ENCODE data around the gene SDHA.

SDHA gene

GRCh38 chr5:217494-218456 lies at the start of gene SDHA, which contains the start of gene CCDC127:
Gene SDHA (plus strand): TSS chr5:218320. CDS start chr5:218356, 36 bp downstream.
Gene CCDC127 (minus strand): TSS chr5:218153. CDS start chr5:216849, 1,304 bp downstream.
- peak; percentile 97 for DNase-seq (ENCODE audit: low read depth)

- DNase-seq (ENCODE audit: low read depth) = no peak
Observed at GRCh38 chr5:169071-169727, 48.9 kb upstream of the SDHA start.

GRCh38 chr5:169728-170094 lies 48.4 kb upstream of the SDHA start:
- DNase-seq (ENCODE audit: low read depth) = no peak

- DNase-seq (ENCODE audit: low read depth) = no peak
Observed at GRCh38 chr5:170971-171800, 46.9 kb upstream of the SDHA start.

- DNase-seq (ENCODE audit: low read depth) = no peak
Observed at GRCh38 chr5:171801-172331, 46.3 kb upstream of the SDHA start.

- DNase-seq (ENCODE audit: low read depth) = no peak
Observed at GRCh38 chr5:172421-172820, 45.7 kb upstream of the SDHA start.

GRCh38 chr5:172841-173251 lies 45.3 kb upstream of the SDHA start:
- no peak for DNase-seq (ENCODE audit: low read depth)

- no peak for DNase-seq (ENCODE audit: low read depth)
Observed at GRCh38 chr5:173392-174290, 44.5 kb upstream of the SDHA start.

- no peak for DNase-seq (ENCODE audit: low read depth)
Observed at GRCh38 chr5:174291-174600, 43.9 kb upstream of the SDHA start.

- DNase-seq (ENCODE audit: low read depth) = no peak
Observed at GRCh38 chr5:174876-175465, 43.1 kb upstream of the SDHA start.

- DNase-seq (ENCODE audit: low read depth) = no peak
Observed at GRCh38 chr5:176296-176823, 41.8 kb upstream of the SDHA start.

- DNase-seq (ENCODE audit: low read depth) = no peak
Observed at GRCh38 chr5:178110-178509, 40.0 kb upstream of the SDHA start.

- DNase-seq (ENCODE audit: low read depth) = no peak
Observed at GRCh38 chr5:179401-179800, 38.7 kb upstream of the SDHA start.

GRCh38 chr5:180286-180918 lies 37.7 kb upstream of the SDHA start:
- no peak for DNase-seq (ENCODE audit: low read depth)

- DNase-seq (ENCODE audit: low read depth) = no peak
Observed at GRCh38 chr5:181160-181559, 37.0 kb upstream of the SDHA start.

GRCh38 chr5:181566-181965 lies 36.6 kb upstream of the SDHA start:
- DNase-seq (ENCODE audit: low read depth) = no peak

GRCh38 chr5:182126-182525 lies 36.0 kb upstream of the SDHA start:
- no peak for DNase-seq (ENCODE audit: low read depth)

- no peak for DNase-seq (ENCODE audit: low read depth)
Observed at GRCh38 chr5:184471-184870, 33.6 kb upstream of the SDHA start.

- no peak for DNase-seq (ENCODE audit: low read depth)
Observed at GRCh38 chr5:185095-186070, 32.7 kb upstream of the SDHA start.

Measured in activated gamma-delta T cell treated with anti-CD3 and anti-CD28 coated beads, Interleukin-2, amount 50 U/mL, for 16 hours (primary cell).